HG02852 (cell line): ENCODE results near the gene TMEM179.
"Not testable (repeated sequence)": the region's sequence is repeated elsewhere in the genome, so short reads cannot be mapped to it uniquely, and the experiment has no call there.

ENCODE experiments used
- ATAC-seq: cut with Tn5 transposase; IDR thresholded peaks from one replicate; pipeline ENCODE4 v1.9.1; 2021; ENCODE audit warnings: mild to moderate bottlenecking, moderate library complexity; ENCODE audit not compliant: unreplicated experiment

The TMEM179 gene

GRCh38 chr14:104638190-104638589 is 33.6 kb upstream of the TMEM179 start:
- ATAC-seq, result no peak

- ATAC-seq, result no peak
Measured at GRCh38 chr14:104637546-104638003, 33.0 kb upstream of the TMEM179 start.

- ATAC-seq, result not testable (repeated sequence)
Measured at GRCh38 chr14:104636846-104637545, 32.4 kb upstream of the TMEM179 start.

- no peak for ATAC-seq
Measured at GRCh38 chr14:104636131-104636530, 31.6 kb upstream of the TMEM179 start.

GRCh38 chr14:104635717-104636116 is 31.1 kb upstream of the TMEM179 start:
- ATAC-seq, result no peak

- ATAC-seq, result no peak
Measured at GRCh38 chr14:104634886-104635570, 30.5 kb upstream of the TMEM179 start.

- ATAC-seq, result no peak
Measured at GRCh38 chr14:104634138-104634760, 29.7 kb upstream of the TMEM179 start.

- ATAC-seq, result no peak
Measured at GRCh38 chr14:104633276-104634137, 28.9 kb upstream of the TMEM179 start.

GRCh38 chr14:104632781-104633180 is 28.2 kb upstream of the TMEM179 start:
- ATAC-seq, result no peak

- no peak for ATAC-seq
Measured at GRCh38 chr14:104624939-104625338, 20.4 kb upstream of the TMEM179 start.

- ATAC-seq, result no peak
Measured at GRCh38 chr14:104614126-104614812, 9.7 kb upstream of the TMEM179 start.

- ATAC-seq, result no peak
Measured at GRCh38 chr14:104611881-104612280, 7.3 kb upstream of the TMEM179 start.

- ATAC-seq, result no peak
Measured at GRCh38 chr14:104610749-104611310, 6.3 kb upstream of the TMEM179 start.

GRCh38 chr14:104609666-104610065 is 5.1 kb upstream of the TMEM179 start:
- ATAC-seq, result no peak

- ATAC-seq, result no peak
Measured at GRCh38 chr14:104603711-104604401, 716 bp downstream of the TMEM179 start.

GRCh38 chr14:104602933-104603325 is 1.6 kb downstream of the TMEM179 start:
- ATAC-seq, result no peak

GRCh38 chr14:104602315-104602932 is 2.1 kb downstream of the TMEM179 start:
- no peak for ATAC-seq

GRCh38 chr14:104601786-104602185 is 2.8 kb downstream of the TMEM179 start:
- no peak for ATAC-seq

- no peak for ATAC-seq
Measured at GRCh38 chr14:104600805-104601204, 3.8 kb downstream of the TMEM179 start.
